ENCODE data around the gene TM2D1. TPM values are rescaled to one million over a fixed set of nuclear protein-coding genes. Genes with fewer than 3 reads are reported as not detected.

TM2D1 gene
- total RNA-seq, 1 donor from 2014 or later = 36.8 TPM

- intact Hi-C loops (cut with micrococcal nuclease) = no loop called here
Measured at GRCh38 chr1:61645476-61645875, 79.5 kb downstream of the TM2D1 start.

DNA sequence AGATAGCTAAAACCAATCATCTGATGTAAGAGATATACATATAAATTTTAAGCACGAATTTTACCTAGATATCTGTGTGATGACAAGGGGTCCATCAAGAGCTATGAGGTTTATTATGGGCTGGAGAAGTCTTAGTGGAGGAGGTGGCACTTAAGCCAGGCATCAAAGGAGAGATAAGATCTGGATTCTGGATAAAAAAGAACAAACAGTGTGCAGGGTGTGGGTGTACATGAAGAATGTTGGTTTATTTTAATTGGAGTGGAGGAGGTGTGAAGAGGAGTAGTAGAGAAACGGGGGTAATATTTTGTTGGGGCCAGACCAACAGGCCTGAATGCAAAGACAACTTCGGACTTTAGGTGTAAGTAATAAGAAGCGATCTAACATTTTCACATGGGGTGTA is 80.6 kb downstream of the TM2D1 start:
- intact Hi-C loops (cut with micrococcal nuclease) = loop anchor here (5.0 kb wide), 1 partner anchor 208 kb away; no protein-coding TSS in a partner anchor

DNA sequence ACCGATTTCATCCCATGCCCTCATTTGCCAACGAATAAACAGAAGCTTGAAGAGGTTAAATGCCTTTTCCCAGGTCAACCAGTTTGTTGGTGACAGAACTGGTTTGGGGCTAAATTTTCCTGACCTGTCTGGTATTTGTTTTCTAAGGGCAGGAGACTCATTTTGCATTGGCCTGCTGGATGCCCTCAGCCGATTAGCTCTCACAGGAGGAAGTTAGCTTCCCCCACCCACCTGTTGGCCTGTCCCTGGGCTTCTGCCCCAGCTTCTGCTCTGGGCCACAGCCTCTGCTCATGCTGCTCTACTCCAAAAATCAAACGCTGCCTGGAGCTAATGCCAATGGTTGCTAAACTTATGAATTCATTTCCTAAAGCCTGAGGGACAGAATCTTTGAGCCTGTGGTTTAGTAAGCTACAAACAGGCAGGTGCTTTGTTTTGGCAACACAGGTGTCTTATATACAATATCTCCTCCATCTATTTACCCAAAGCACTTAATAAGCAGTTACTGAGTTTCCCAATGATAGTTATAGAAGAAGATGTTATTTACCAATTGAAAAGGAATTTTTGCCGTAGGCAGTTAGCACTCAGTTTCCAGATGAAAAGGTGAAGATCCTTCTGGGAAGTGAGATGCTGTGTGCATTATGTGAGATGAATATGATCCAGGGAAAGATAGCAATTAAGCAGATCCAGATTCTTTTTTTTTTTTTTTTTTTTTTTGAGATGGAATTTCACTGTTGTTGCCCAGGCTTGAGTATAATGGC is 82.3 kb downstream of the TM2D1 start:
- intact Hi-C loops (cut with micrococcal nuclease) = loop anchor here (5.0 kb wide), 1 partner anchor 210 kb away; no protein-coding TSS in a partner anchor

DNA sequence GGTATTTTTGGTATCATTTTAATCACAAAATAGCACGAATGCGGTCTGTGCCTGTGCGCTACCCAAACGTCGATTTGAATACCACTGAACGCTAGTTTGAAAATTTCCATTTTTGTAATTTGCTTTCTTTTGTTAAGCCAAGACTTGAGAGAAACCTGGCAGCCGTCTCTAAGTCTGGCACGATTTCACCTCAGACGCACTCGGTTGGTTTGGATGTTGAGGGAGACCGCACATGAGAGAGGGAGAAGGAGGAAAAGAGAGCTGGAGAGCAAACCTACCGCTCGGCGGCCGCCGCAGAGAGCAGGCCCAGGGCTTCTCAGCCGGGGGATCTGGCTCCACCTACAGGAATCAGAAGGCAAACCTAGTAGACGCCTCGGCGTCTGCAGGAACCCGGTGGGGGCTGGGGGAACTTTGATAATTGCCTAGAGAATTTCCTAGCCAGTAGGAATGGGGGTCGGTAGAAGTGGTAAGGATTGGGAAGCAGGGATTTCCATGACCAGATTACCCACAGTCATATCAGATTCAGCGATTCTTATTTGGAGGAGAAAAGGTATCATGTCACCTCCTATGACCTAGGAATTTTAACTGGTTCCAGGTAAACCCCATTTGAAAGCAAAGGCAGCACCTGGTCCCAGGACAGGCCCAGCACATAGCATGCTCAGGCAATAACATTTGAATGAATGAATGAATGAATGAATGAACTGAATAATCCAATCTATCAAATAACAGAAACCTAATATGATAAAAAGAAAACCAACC is 83.2 kb downstream of the TM2D1 start:
- intact Hi-C loops (cut with micrococcal nuclease) = loop anchor here (5.0 kb wide), 1 partner anchor 211 kb away; no protein-coding TSS in a partner anchor

DNA sequence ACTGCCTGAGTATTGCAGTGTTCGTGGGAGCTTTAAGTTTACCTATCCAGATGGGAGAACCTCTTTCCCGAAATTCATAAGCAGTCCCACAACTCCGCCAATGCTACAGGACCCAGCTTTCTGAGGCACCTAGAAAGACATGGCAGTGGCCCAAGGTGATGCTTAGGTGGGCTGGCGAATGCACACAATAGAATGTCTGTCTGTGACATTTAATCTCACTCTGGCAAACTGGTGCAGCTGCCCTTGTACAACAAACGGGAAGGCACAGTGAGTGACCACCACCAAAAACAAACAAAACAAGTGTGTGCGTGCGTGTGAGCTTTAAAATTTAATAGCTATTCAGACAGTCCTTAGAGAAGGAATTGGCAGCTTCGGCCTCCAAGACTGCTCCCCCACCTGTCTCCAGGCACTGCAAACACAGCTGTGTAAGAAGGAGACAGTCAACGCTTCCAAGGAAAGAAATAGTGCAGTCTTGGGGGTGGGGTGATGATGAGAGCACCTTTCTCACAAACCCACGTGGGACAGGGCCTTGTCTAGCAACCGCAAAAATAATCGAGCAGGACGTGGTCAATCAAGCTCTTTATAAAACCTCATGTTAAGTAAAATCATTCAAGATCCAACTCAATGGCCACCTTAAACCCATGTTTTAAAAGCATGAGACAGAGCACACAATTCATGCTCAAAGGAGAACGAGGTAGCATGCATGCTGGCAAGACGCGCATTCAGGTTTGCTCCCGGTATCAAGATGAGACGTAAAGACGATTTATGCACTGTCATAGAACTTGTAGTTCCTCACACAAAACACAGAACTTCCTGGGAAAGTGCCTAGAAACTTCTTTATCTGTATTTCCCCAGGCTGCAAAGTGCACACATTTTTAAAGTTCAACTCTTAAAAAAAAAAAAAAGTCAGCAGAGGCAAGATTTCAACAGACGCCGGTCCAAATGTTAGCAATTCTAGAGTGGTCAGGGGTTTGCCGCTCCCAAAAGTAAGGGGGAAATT is 84.1 kb downstream of the TM2D1 start:
- intact Hi-C loops (cut with micrococcal nuclease) = loop anchor here (5.0 kb wide), 1 partner anchor 211 kb away; no protein-coding TSS in a partner anchor

DNA sequence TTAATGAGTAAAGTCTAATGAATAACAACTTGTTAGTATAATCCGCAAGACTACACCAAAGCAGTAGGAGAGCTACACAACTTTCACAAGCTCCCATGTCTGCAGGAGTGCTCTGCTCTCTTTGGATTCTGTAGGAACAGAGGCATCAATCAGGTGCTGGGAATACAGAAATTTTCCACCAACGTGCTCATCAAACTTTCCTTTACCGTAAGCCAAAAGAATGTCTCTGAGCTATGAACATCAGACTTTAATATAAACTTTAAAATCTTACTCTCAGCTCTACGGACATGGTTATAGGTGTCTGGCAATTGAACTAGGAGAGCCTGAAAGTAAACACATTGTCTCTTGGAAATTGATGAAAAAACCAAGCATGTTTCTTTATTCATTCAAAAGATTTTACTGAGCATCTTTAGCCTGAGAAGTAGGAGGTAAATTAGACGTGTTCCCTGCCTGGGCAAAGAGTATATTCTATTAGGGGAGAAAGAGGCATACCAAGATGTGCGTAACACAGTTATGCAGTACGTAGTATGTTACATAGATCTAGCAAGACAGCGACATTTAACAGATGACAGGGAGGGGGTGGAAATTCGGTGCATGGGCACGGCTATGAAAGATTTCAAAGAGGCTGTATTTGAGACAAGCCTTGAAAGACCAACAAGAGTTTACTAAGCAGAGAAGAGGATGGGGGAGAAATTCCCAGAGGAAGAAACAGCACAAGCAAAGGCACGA is 85.2 kb downstream of the TM2D1 start:
- intact Hi-C loops (cut with micrococcal nuclease) = loop anchor here (5.0 kb wide), 1 partner anchor 213 kb away; no protein-coding TSS in a partner anchor

DNA sequence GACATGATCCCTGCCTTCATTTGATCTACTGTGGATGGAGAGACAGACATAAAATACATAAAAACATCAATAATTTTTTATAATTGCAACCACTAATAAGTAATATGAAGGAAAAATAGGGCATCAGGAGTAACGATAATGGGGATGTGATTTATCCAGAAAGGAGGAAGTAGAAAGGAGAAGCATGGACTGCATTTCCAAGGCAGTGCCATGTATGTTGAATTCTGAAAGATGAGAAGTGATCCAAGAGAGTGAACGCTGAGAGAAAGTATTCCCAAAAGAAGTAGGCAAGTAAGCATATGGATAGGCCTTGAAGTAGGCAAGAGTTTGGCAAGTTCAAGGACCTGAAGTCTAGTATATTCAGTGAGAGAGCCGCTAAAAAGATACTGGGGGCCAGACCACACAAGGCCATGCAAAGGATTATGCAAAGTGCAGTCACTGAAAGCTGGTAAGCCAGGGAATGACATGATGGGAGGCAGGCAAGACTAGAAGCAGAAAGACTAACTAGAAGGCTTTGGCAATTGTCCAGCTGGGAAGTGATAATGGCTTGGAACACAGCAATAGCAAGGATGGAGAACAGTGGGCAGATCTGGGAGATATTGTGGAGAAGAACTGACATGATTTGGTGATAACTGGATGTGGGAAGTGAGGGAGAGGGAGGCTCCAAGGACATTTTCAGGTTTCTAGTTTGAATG is 85.9 kb downstream of the TM2D1 start:
- intact Hi-C loops (cut with micrococcal nuclease) = no loop called here

DNA sequence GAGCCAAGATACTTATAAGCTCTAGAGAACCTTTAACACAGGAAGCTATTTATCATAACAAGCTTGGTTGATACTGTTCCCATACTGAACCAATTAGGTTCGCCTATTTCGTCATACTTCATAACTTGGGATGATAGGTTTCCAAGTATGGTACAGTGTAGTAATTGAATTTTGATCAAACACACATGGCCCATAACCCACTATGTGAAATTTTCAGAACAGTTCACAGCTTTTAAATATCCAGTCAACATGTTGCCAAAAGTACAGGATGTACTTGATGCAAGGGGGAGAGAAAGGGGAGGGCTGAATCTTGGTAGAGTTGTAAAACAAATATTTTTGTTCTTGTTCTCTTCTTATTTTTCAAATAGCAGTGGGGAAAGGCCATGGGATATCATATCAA is 86.6 kb downstream of the TM2D1 start:
- intact Hi-C loops (cut with micrococcal nuclease) = no loop called here

DNA sequence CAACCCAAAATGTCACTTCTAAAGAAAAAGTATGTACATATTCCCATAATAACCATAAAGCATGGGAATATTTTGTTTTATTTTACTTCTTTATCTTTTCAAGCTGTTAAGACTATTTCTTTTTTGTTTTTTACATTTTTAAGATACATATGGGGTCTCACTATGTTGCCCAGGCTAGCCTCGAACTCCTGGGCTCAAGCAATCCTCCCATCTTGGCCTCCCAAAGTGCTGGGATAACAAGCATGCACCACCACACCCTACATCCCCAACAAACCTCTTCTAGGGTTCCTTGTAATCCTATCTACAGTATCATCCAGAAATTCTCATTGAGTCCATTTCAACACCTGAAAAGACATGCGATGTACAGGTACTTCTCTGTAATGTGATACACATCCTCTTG is 87.5 kb downstream of the TM2D1 start:
- intact Hi-C loops (cut with micrococcal nuclease) = no loop called here

DNA sequence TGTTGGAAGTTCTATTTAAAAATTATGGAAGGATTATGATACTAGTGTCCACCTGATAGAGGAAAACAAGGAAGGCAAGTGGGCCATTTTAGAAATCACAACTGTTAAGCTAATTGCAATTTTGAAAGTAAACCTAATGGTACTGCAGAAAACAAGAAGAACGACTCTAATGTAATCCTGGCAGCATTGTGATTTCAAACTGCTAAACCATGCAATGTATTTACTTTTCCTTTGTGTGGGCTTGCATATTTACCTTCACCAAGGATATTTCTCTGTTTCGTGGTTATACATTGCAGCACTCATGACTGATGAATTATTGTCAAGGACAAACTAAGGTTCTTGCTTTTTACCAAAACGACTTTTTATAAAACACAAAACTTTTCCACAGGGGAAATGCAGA is 88.1 kb downstream of the TM2D1 start:
- intact Hi-C loops (cut with micrococcal nuclease) = no loop called here

DNA sequence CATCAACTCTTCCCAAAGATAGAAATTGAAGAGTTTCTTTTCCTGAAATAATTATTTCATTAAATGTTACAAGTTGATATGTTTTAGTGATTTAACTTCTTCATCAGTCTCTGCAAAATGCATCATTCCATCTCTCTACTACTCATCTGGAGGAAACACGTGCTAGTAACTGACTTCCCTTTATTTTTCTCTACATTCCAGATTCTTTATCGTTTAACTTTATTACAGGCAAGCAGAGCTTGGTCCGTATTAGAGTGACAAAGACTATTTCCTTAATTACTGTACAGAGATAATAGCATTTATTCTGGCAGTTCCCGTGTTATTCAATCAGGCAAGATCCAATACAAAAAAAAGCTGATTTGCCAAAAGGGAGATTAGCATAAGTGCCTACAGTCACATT is 88.6 kb downstream of the TM2D1 start:
- intact Hi-C loops (cut with micrococcal nuclease) = no loop called here

DNA sequence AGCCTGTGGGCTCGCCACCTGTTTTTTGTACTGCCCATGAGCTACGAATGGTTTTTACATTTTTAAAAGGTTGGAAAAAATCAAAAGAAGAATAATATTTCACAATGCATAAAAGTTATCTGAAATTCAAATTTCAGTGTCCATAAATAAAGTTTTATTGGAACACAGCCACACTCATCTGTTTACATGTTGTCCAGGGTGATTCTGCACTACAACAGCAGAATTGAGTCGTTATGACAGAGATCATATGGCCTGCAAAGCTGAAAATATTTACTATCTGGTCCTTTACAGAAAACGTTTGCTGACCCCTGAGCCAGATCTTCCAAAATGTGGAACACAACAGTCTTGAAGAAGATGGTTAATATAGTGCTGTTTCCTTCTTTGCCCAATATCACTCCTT is 89.4 kb downstream of the TM2D1 start:
- intact Hi-C loops (cut with micrococcal nuclease) = no loop called here

DNA sequence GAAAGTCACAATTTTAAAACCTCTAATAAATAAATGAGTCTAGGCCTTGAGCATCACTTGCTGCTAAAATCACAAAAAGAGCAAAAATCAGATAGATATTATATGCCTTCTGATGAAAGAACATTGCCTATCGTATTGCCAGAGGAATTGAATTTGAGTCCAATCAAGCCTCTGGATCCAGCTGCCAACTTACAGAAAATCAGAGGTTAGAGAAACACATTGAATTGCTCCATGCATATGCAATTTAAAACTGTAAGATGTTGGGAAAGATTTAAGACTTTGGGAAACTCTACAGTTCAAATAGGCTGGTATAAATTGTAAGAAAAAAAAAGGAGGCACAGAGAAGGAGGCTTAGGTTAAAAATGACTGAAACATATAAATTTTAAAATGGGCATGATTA is 93.5 kb downstream of the TM2D1 start:
- intact Hi-C loops (cut with micrococcal nuclease) = no loop called here

Other genes with a start within 250 kb of the TM2D1 start
- 5.2 and 7.5 TPM in 2 replicates for gene PATJ, start 17.3 kb upstream of the TM2D1 start, total RNA-seq

Measured in T-helper 2 cell treated with Interferon-gamma antibody and Interleukin-4, amounts not matched to agents 100 ng/mL and 5 ng/mL, for 36 hours (primary cell).